Memory B cell (primary cell): Measurements from ENCODE around the gene ARSJ.
"Not testable (repeated sequence)": the region's sequence is repeated elsewhere in the genome, so short reads cannot be mapped to it uniquely, and the experiment has no call there.

Experiments
- ATAC-seq: fragments of 150-1000 bp; cut with Tn5 transposase; 2 replicates; pipeline ENCODE4 v1.10.0; 2021; ENCODE audit warnings: low read depth, mild to moderate bottlenecking, moderate library complexity
- DNase-seq, 2 donors: peaks; one replicate each; pipeline ENCODE4 v3.0.0; 2022; ENCODE audit warnings: low spot score in 2 of 2
- H3K27ac Mint-ChIP-seq: one replicate; pipeline ENCODE4 v1.8.0; 2022; ENCODE audit warnings: mild to moderate bottlenecking, moderate library complexity, mixed read lengths
- H3K27me3 Mint-ChIP-seq: one replicate; pipeline ENCODE4 v1.8.0; 2022; ENCODE audit warnings: mixed read lengths
- H3K36me3 Mint-ChIP-seq: one replicate; pipeline ENCODE4 v1.8.0; 2022; ENCODE audit warnings: mild to moderate bottlenecking, mixed read lengths
- H3K4me1 Mint-ChIP-seq: one replicate; pipeline ENCODE4 v1.8.0; 2022; ENCODE audit warnings: mixed read lengths
- H3K4me3 Mint-ChIP-seq: one replicate; pipeline ENCODE4 v1.8.0; 2022; ENCODE audit warnings: mild to moderate bottlenecking, moderate library complexity, mixed read lengths
- H3K9me3 Mint-ChIP-seq: one replicate; pipeline ENCODE4 v1.8.0; 2022; ENCODE audit warnings: mixed read lengths

Gene ARSJ

GRCh38 chr4:114004483-114005226 is 25.2 kb upstream of the ARSJ start:
- not testable (repeated sequence) for ATAC-seq, H3K4me1 Mint-ChIP-seq, H3K9me3 Mint-ChIP-seq, H3K36me3 Mint-ChIP-seq, H3K27me3 Mint-ChIP-seq, DNase-seq
- Mint-ChIP-seq H3K4me3 (peak overlapping the region; percentile 67), H3K27ac (peak overlapping the region; percentile 5)

GRCh38 chr4:113998531-113998930 is 19.1 kb upstream of the ARSJ start:
- no peaks in the 10 kb centered on the region for H3K36me3 Mint-ChIP-seq
- ATAC-seq (no peak), DNase-seq (no peak)
- no peaks in the 10 kb centered on the region for H3K27me3 Mint-ChIP-seq
- H3K4me3 Mint-ChIP-seq: no peak overlapping the region
- no peaks in the 10 kb centered on the region for H3K4me1 Mint-ChIP-seq
- H3K27ac Mint-ChIP-seq: no peak overlapping the region
- no peaks in the 10 kb centered on the region for H3K9me3 Mint-ChIP-seq

GRCh38 chr4:113998079-113998478 is 18.6 kb upstream of the ARSJ start:
- DNase-seq: no peak
- Mint-ChIP-seq H3K27ac (no peak overlapping the region), H3K9me3 (no peaks in the 10 kb centered on the region), H3K4me1 (no peaks in the 10 kb centered on the region), H3K36me3 (no peaks in the 10 kb centered on the region), H3K27me3 (no peaks in the 10 kb centered on the region), H3K4me3 (no peak overlapping the region)
- ATAC-seq: no peak

GRCh38 chr4:113997206-113997605 is 17.8 kb upstream of the ARSJ start:
- no peaks in the 10 kb centered on the region for H3K9me3 Mint-ChIP-seq
- H3K4me3 Mint-ChIP-seq: no peak overlapping the region
- ATAC-seq (no peak), DNase-seq (no peak)
- H3K36me3 Mint-ChIP-seq: no peaks in the 10 kb centered on the region
- H3K27me3 Mint-ChIP-seq: no peaks in the 10 kb centered on the region
- H3K27ac Mint-ChIP-seq: no peak overlapping the region
- no peaks in the 10 kb centered on the region for H3K4me1 Mint-ChIP-seq

GRCh38 chr4:113996599-113997177 is 17.2 kb upstream of the ARSJ start:
- no peak for ATAC-seq
- no peaks in the 10 kb centered on the region for H3K4me1 Mint-ChIP-seq
- no peak overlapping the region for H3K4me3 Mint-ChIP-seq
- no peaks in the 10 kb centered on the region for H3K36me3 Mint-ChIP-seq
- H3K27me3 Mint-ChIP-seq: no peaks in the 10 kb centered on the region
- no peak for DNase-seq
- no peaks in the 10 kb centered on the region for H3K9me3 Mint-ChIP-seq
- no peak overlapping the region for H3K27ac Mint-ChIP-seq

- H3K4me1 Mint-ChIP-seq: no peaks in the 10 kb centered on the region
- no peaks in the 10 kb centered on the region for H3K36me3 Mint-ChIP-seq
- no peak overlapping the region for H3K4me3 Mint-ChIP-seq
- no peak overlapping the region for H3K27ac Mint-ChIP-seq
- H3K27me3 Mint-ChIP-seq: peaks cover 1% of the 10 kb centered on the region
- DNase-seq: no peak
- H3K9me3 Mint-ChIP-seq: peaks cover under 1% of the 10 kb centered on the region
- no peak for ATAC-seq
Measured at GRCh38 chr4:113993887-113994286, 14.4 kb upstream of the ARSJ start.

- Mint-ChIP-seq H3K4me3 (no peak overlapping the region), H3K9me3 (peaks cover 4% of the 10 kb centered on the region), H3K27ac (no peak overlapping the region), H3K4me1 (no peaks in the 10 kb centered on the region), H3K36me3 (no peaks in the 10 kb centered on the region), H3K27me3 (peaks cover 8% of the 10 kb centered on the region)
- ATAC-seq: no peak
- DNase-seq: no peak
Measured at GRCh38 chr4:113990886-113991285, 11.4 kb upstream of the ARSJ start.

GRCh38 chr4:113987382-113987941 is 8.0 kb upstream of the ARSJ start:
- DNase-seq: no peak
- Mint-ChIP-seq H3K9me3 (peaks cover 4% of the 10 kb centered on the region), H3K36me3 (no peaks in the 10 kb centered on the region)

GRCh38 chr4:113982181-113982580 is 2.7 kb upstream of the ARSJ start:
- no peaks in the 10 kb centered on the region for H3K36me3 Mint-ChIP-seq
- H3K4me3 Mint-ChIP-seq: no peak overlapping the region
- H3K27ac Mint-ChIP-seq: no peak overlapping the region
- DNase-seq (no peak), ATAC-seq (no peak)
- H3K27me3 Mint-ChIP-seq: peaks cover 18% of the 10 kb centered on the region
- peaks cover 1% of the 10 kb centered on the region for H3K9me3 Mint-ChIP-seq
- H3K4me1 Mint-ChIP-seq: peaks cover 5% of the 10 kb centered on the region

More at GRCh38 chr4:113987382-113987941, 8.0 kb upstream of the ARSJ start:
- Mint-ChIP-seq H3K27ac (no peak overlapping the region), H3K4me1 (no peaks in the 10 kb centered on the region), H3K27me3 (peaks cover 10% of the 10 kb centered on the region), H3K4me3 (no peak overlapping the region)
- no peak for ATAC-seq

GRCh38 chr4:113981591-113981990 is 2.1 kb upstream of the ARSJ start:
- H3K27me3 Mint-ChIP-seq: peaks cover 18% of the 10 kb centered on the region
- H3K36me3 Mint-ChIP-seq: no peaks in the 10 kb centered on the region
- no peak overlapping the region for H3K27ac Mint-ChIP-seq
- H3K4me3 Mint-ChIP-seq: no peak overlapping the region
- H3K9me3 Mint-ChIP-seq: peaks cover 1% of the 10 kb centered on the region
- DNase-seq: no peak
- peaks cover 5% of the 10 kb centered on the region for H3K4me1 Mint-ChIP-seq
- no peak for ATAC-seq

GRCh38 chr4:113979905-113980615 is 613 bp upstream of the ARSJ start:
- no peak overlapping the region for H3K27ac Mint-ChIP-seq
- H3K36me3 Mint-ChIP-seq: no peaks in the 10 kb centered on the region
- no peak for ATAC-seq
- no peaks in the 10 kb centered on the region for H3K9me3 Mint-ChIP-seq
- no peak for DNase-seq
- H3K4me1 Mint-ChIP-seq: peaks cover 5% of the 10 kb centered on the region
- H3K27me3 Mint-ChIP-seq: peaks cover 15% of the 10 kb centered on the region
- H3K4me3 Mint-ChIP-seq: no peak overlapping the region

GRCh38 chr4:113978561-113979147 is 793 bp downstream of the ARSJ start:
- Mint-ChIP-seq H3K27me3 (peaks cover 15% of the 10 kb centered on the region), H3K4me3 (no peak overlapping the region)

GRCh38 chr4:113978105-113978504 is 1.3 kb downstream of the ARSJ start:
- no peak overlapping the region for H3K27ac Mint-ChIP-seq
- no peak overlapping the region for H3K4me3 Mint-ChIP-seq
- no peaks in the 10 kb centered on the region for H3K36me3 Mint-ChIP-seq
- ATAC-seq (no peak), DNase-seq (no peak)
- peaks cover 17% of the 10 kb centered on the region for H3K27me3 Mint-ChIP-seq
- peaks cover 11% of the 10 kb centered on the region for H3K9me3 Mint-ChIP-seq
- H3K4me1 Mint-ChIP-seq: peaks cover 5% of the 10 kb centered on the region

More at GRCh38 chr4:113978561-113979147, 793 bp downstream of the ARSJ start:
- H3K9me3 Mint-ChIP-seq: peaks cover 9% of the 10 kb centered on the region
- peaks cover 5% of the 10 kb centered on the region for H3K4me1 Mint-ChIP-seq
- DNase-seq (no peak), ATAC-seq (no peak)
- no peak overlapping the region for H3K27ac Mint-ChIP-seq
- H3K36me3 Mint-ChIP-seq: no peaks in the 10 kb centered on the region

GRCh38 chr4:113977526-113977855 is 2.0 kb downstream of the ARSJ start:
- Mint-ChIP-seq H3K27ac (no peak overlapping the region), H3K36me3 (no peaks in the 10 kb centered on the region), H3K27me3 (peaks cover 17% of the 10 kb centered on the region), H3K4me3 (no peak overlapping the region), H3K9me3 (peaks cover 13% of the 10 kb centered on the region), H3K4me1 (peaks cover 5% of the 10 kb centered on the region)
- DNase-seq (no peak), ATAC-seq (no peak)
